ENCODE measurements around the gene FBXL17. TPM values are rescaled to one million over a fixed set of nuclear protein-coding genes. Genes with fewer than 3 reads are reported as not detected.

Gene FBXL17
- total RNA-seq, 1 donor from 2014 or later, result 4.2 TPM

DNA sequence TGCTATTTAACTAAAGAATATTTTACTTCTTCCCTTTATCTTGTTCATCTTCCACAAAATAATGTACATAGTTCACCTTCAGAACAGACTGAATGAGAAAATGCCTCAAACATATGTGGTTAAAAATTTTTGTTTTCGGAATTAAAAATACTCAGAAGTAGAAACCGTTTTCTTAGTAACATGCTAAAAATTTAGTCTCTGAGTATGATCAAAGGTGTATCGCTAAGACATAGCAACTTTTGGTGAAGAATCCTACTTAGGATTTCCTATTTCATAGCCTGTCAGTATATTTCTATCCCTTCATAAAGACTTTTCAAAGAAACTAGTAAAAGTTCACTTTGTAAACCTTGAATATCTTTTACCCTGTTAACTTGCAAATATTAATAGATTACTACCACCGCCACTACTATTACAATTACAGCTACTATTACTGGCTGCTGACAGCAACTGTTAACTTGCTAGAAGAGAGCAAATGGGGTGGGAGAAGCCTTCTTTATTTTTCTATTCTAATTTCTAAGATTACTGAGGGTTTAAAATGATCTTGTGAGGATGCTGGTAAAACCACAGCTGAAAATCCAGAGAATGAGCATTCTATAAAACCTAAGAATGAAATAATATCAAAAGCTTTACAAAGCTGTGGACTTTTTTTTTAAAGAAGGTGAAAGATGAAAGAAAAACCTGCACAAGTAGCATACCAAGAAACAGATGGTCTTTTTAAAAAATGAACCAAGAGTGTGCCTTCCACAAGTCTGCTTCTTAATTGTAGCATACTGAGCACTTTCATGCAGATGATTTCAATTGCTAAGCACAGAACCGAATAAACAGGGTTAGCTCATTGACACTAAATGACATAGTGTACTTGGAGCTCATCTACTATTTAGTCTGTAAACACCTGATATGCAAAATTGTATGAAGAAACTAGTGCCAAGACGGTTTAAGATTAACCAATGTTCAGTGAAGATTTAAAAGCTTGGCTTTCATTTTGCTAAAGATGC lies 464.9 kb downstream of the FBXL17 start:
- DNase-seq (ENCODE audit: low read depth), result no peak
- TF ChIP-seq, protein P1, sequence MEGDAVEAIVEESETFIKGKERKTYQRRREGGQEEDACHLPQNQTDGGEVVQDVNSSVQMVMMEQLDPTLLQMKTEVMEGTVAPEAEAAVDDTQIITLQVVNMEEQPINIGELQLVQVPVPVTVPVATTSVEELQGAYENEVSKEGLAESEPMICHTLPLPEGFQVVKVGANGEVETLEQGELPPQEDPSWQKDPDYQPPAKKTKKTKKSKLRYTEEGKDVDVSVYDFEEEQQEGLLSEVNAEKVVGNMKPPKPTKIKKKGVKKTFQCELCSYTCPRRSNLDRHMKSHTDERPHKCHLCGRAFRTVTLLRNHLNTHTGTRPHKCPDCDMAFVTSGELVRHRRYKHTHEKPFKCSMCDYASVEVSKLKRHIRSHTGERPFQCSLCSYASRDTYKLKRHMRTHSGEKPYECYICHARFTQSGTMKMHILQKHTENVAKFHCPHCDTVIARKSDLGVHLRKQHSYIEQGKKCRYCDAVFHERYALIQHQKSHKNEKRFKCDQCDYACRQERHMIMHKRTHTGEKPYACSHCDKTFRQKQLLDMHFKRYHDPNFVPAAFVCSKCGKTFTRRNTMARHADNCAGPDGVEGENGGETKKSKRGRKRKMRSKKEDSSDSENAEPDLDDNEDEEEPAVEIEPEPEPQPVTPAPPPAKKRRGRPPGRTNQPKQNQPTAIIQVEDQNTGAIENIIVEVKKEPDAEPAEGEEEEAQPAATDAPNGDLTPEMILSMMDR (conservative IDR thresholded peaks at IDR 0.05; ENCODE audit: low read depth, low read length), result no peak
- H3K4me3 ChIP-seq (ENCODE audit: low read depth, low read length), result no peak overlapping the region

DNA sequence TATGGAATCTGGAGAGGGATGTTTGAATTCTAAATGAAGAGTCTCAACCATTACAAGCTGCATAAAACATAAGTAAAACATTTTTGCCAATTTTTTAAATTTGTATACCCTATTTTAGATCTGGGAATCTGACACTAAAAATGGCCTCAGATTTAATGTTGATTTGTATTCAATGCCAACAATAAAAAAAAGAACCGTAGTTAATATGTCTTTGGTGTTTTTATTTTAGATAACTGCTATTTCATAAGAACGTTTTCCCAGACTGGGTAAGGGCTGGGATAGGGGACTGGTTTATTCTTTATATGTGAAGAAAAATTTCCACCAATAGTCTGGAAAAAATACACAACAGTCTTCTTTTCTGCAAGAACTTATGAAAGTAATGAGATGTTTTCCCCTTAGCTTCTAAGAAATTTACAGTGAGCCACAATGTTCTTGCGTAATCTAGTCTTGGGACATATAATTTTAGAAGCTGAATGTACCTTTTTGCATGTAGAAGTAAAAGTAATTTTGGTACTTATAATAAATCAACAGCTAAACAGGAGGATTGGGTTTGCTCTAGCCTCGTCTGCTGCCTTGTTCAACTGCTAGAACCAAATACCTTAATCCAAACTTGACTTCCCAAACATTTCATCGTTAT lies 466.6 kb downstream of the FBXL17 start:
- DNase-seq (ENCODE audit: low read depth), result no peak
- no peak overlapping the region for H3K4me3 ChIP-seq (ENCODE audit: low read depth, low read length)
- TF ChIP-seq, protein P1 (conservative IDR thresholded peaks at IDR 0.05; ENCODE audit: low read depth, low read length), result no peak

DNA sequence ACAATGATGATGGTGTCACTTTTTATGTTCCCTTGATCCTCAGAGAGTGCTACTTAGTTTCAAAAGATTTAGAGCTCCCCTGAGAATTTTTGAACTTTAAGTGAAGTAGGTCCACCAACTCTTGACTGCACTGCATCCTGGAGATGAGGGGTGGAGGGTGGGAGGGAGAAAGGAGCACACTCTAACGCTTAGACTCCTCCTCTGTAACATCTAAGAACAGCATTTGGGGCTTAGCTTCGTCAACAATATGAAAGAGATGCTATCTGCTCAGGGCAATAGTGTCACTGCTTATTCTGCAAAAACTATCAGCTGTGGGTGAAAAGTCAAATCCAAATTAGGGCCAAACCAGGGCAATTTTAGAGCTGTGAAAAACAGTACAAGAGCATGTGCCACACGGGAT lies 468.4 kb downstream of the FBXL17 start:
- TF ChIP-seq, protein P1 (conservative IDR thresholded peaks at IDR 0.05; ENCODE audit: low read depth, low read length), result no peak
- DNase-seq (ENCODE audit: low read depth), result no peak
- no peak overlapping the region for H3K4me3 ChIP-seq (ENCODE audit: low read depth, low read length)

DNA sequence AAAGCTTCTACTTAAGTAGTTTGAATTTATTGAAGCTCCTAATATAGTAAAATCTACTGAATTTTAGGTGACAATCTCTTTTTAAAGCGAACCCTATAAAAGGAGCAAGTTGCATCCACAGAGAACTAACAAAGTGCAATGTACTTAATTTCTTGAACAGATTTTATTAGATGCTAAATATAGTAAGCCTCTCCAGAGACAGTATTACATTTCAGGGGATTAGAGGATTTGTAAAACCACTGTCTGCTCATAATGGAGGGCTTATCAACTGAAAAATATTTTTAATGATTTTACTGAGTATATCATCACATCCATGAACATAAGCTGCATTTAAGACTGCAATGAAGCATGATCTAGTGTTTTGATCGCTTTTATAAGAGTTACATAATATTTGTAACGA lies 481.2 kb downstream of the FBXL17 start:
- H3K4me3 ChIP-seq (ENCODE audit: low read depth, low read length), result no peak overlapping the region
- no peak for DNase-seq (ENCODE audit: low read depth)
- TF ChIP-seq, protein P1 (conservative IDR thresholded peaks at IDR 0.05; ENCODE audit: low read depth, low read length), result no peak

DNA sequence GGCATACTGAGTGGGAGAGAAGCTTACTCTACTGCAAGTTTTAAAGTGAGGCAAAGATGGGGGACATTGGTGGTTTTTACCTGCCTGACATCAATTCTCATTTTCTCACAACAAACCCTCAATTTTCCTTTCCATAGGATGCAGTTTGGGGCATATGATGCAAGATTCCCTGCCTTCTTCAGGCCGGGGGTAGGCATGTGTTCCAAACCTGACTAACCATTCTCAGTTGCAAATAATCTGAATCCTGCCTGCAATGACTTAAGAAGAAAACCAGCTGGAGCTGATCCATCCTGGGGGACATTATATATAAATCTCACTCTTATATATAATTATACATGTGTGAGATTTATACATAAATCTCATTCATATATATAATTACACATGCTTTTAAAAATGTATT lies 487.5 kb downstream of the FBXL17 start:
- TF ChIP-seq, protein P1 (conservative IDR thresholded peaks at IDR 0.05; ENCODE audit: low read depth, low read length), result no peak
- H3K4me3 ChIP-seq (ENCODE audit: low read depth, low read length), result no peak overlapping the region
- DNase-seq (ENCODE audit: low read depth), result no peak

DNA sequence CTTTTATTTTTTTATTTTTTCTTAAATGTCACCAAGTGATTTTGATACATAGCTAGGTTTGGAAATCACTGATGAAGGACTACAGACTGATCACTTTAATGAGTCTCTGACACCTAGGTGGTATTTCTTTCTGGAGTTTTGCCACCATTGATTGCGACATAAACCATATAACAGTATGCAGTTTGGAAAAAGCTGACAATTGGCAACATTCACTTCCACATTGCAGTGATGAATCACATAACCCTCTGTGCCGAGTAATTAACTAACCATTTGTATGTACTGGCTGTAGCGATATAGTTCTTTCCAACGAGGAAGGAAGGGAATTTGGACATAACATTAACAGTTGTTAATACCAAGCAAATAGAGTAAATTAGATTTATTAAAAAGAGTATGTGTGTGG lies 488.3 kb downstream of the FBXL17 start:
- H3K4me3 ChIP-seq (ENCODE audit: low read depth, low read length), result no peak overlapping the region
- DNase-seq (ENCODE audit: low read depth), result peak; percentile 62
- TF ChIP-seq, protein P1 (conservative IDR thresholded peaks at IDR 0.05; ENCODE audit: low read depth, low read length), result no peak

Measured in epithelial cell of proximal tubule (primary cell).